ENCODE measurements around the gene TECPR2. TPM values are rescaled to one million over a fixed set of nuclear protein-coding genes. Genes with fewer than 3 reads are reported as not detected.

The TECPR2 gene
- total and polyA plus RNA-seq, 4 experiments from 2014 or later = 0.89 to 12.6 (median 7.8) TPM

GRCh38 chr14:102510616-102511520, 148.1 kb downstream of the TECPR2 start:
- peaks cover 0 to 2% of the 10 kb centered on the region in 2 donors for H3K27me3 Mint-ChIP-seq
- intact Hi-C loops (cut with micrococcal nuclease) = no loop called here
- H3K4me1 Mint-ChIP-seq = peaks cover 1 to 20% (median 10%) of the 10 kb centered on the region in 4 donors
- H3K27ac ChIP-seq (ENCODE audit: low read depth, low read length) = peak overlapping the region; percentile 44
- peaks cover 13% of the 10 kb centered on the region for H3K4me1 ChIP-seq (ENCODE audit: insufficient read depth, low read length)
- DNase-seq = no peak
- H3K9me3 ChIP-seq (ENCODE audit: control insufficient read depth in 1 of 2, low read length in 2 of 2) = no peaks in the 10 kb centered on the region
- H3K9me3 Mint-ChIP-seq = peaks cover 0 to 4% (median 0%) of the 10 kb centered on the region in 8 donors
- peak overlapping the region; percentile 85 to 89 (median 86) for H3K4me3 Mint-ChIP-seq
- H3K36me3 ChIP-seq (ENCODE audit: insufficient read depth, low read length) = no peaks in the 10 kb centered on the region
- CTCF ChIA-PET (ENCODE audit: partially characterized antibody) = interaction anchor here (1.1 to 2.2 kb wide), 3 partner anchors 14 to 194 kb away, joined by 3 to 13 read pairs (median 8); no protein-coding TSS in a partner anchor
- POLR2A ChIA-PET (ENCODE audit: partially characterized antibody) = interaction anchor here (0.5 kb wide), 1 partner anchor 11 kb away, joined by 3 read pairs; no protein-coding TSS in a partner anchor
- H3K4me3 ChIP-seq (ENCODE audit: low read length in 2 of 2) = peak overlapping the region; percentile 57 to 68
- no peaks in the 10 kb centered on the region for H3K27me3 ChIP-seq (ENCODE audit: insufficient read depth, low read length)
- no peaks in the 10 kb centered on the region for H3K36me3 Mint-ChIP-seq
- H3K27ac Mint-ChIP-seq = peak overlapping the region in 4 of 7 donors; percentile 32 to 79 (median 58)

- Mint-ChIP-seq H3K9me3 (peaks cover 0 to 4% (median 0%) of the 10 kb centered on the region in 8 donors), H3K36me3 (no peaks in the 10 kb centered on the region), H3K27me3 (peaks cover 2 to 3% of the 10 kb centered on the region in 2 donors), H3K4me3 (peak overlapping the region in 7 of 8 donors; percentile 11 to 85 (median 45)), H3K27ac (peak overlapping the region in 1 of 7 donors; percentile 48), H3K4me1 (peaks cover 4 to 25% (median 14%) of the 10 kb centered on the region in 4 donors)
- POLR2A ChIA-PET (ENCODE audit: partially characterized antibody) = no interaction called here
- Histone ChIP-seq H3K9me3 (ENCODE audit: control insufficient read depth in 1 of 2, low read length in 2 of 2) (no peaks in the 10 kb centered on the region), H3K27ac (ENCODE audit: low read depth, low read length) (no peak overlapping the region), H3K36me3 (ENCODE audit: insufficient read depth, low read length) (no peaks in the 10 kb centered on the region), H3K4me1 (ENCODE audit: insufficient read depth, low read length) (peaks cover 17% of the 10 kb centered on the region), H3K4me3 (ENCODE audit: low read length in 2 of 2) (no peak overlapping the region), H3K27me3 (ENCODE audit: insufficient read depth, low read length) (no peaks in the 10 kb centered on the region)
- intact Hi-C loops (cut with micrococcal nuclease) = no loop called here
- CTCF ChIA-PET (ENCODE audit: partially characterized antibody) = interaction anchor here (0.8 to 2.2 kb wide), 3 partner anchors 14 to 83 kb away, joined by 4 to 13 read pairs (median 8); no protein-coding TSS in a partner anchor
- DNase-seq = no peak
These were observed 148.8 kb downstream of the TECPR2 start for GRCh38 chr14:102511538-102511937.

GRCh38 chr14:102512793-102513300, 150.1 kb downstream of the TECPR2 start:
- Histone ChIP-seq H3K9me3 (ENCODE audit: control insufficient read depth in 1 of 2, low read length in 2 of 2) (no peaks in the 10 kb centered on the region), H3K27me3 (ENCODE audit: insufficient read depth, low read length) (no peaks in the 10 kb centered on the region), H3K4me1 (ENCODE audit: insufficient read depth, low read length) (peaks cover 22% of the 10 kb centered on the region), H3K36me3 (ENCODE audit: insufficient read depth, low read length) (no peaks in the 10 kb centered on the region), H3K27ac (ENCODE audit: low read depth, low read length) (no peak overlapping the region), H3K4me3 (ENCODE audit: low read length in 2 of 2) (no peak overlapping the region)
- Mint-ChIP-seq H3K4me1 (peaks cover 4 to 25% (median 16%) of the 10 kb centered on the region in 4 donors), H3K27me3 (peaks cover 2 to 3% of the 10 kb centered on the region in 2 donors), H3K4me3 (peak overlapping the region in 1 of 8 donors; percentile 46), H3K9me3 (peaks cover 0 to 4% (median 0%) of the 10 kb centered on the region in 8 donors), H3K27ac (no peak overlapping the region), H3K36me3 (no peaks in the 10 kb centered on the region)
- DNase-seq = no peak
- intact Hi-C loops (cut with micrococcal nuclease) = no loop called here
- CTCF ChIA-PET (ENCODE audit: partially characterized antibody) = no interaction called here
- POLR2A ChIA-PET (ENCODE audit: partially characterized antibody) = no interaction called here

GRCh38 chr14:102513899-102514772, 151.4 kb downstream of the TECPR2 start:
- H3K4me1 ChIP-seq (ENCODE audit: insufficient read depth, low read length) = peaks cover 22% of the 10 kb centered on the region
- POLR2A ChIA-PET (ENCODE audit: partially characterized antibody) = interaction anchor here (0.9 kb wide), 1 partner anchor 14 kb away, joined by 3 read pairs; no protein-coding TSS in a partner anchor

GRCh38 chr14:102514987-102515733, 152.4 kb downstream of the TECPR2 start:
- POLR2A ChIA-PET (ENCODE audit: partially characterized antibody) = interaction anchor here (0.9 to 2.1 kb wide), 3 partner anchors 13 to 77 kb away, joined by 3 to 6 read pairs (median 4); no protein-coding TSS in a partner anchor

More at GRCh38 chr14:102513899-102514772, 151.4 kb downstream of the TECPR2 start:
- CTCF ChIA-PET (ENCODE audit: partially characterized antibody) = interaction anchor here (0.6 to 12.2 kb wide), 6 partner anchors 12 to 554 kb away, joined by 3 to 252 read pairs (median 4); no protein-coding TSS in a partner anchor
- H3K27me3 ChIP-seq (ENCODE audit: insufficient read depth, low read length) = no peaks in the 10 kb centered on the region
- no peak overlapping the region for H3K4me3 ChIP-seq (ENCODE audit: low read length in 2 of 2)
- no peak overlapping the region for H3K27ac ChIP-seq (ENCODE audit: low read depth, low read length)
- intact Hi-C loops (cut with micrococcal nuclease) = no loop called here
- no peaks in the 10 kb centered on the region for H3K9me3 ChIP-seq (ENCODE audit: control insufficient read depth in 1 of 2, low read length in 2 of 2)
- no peak for DNase-seq
- H3K36me3 ChIP-seq (ENCODE audit: insufficient read depth, low read length) = no peaks in the 10 kb centered on the region
- H3K4me1 Mint-ChIP-seq = peaks cover 4 to 22% (median 11%) of the 10 kb centered on the region in 4 donors
- peak overlapping the region in 1 of 8 donors; percentile 39 for H3K4me3 Mint-ChIP-seq
- H3K27ac Mint-ChIP-seq = no peak overlapping the region
- peaks cover 2 to 3% of the 10 kb centered on the region in 2 donors for H3K27me3 Mint-ChIP-seq
- H3K9me3 Mint-ChIP-seq = peaks cover 0 to 4% (median 0%) of the 10 kb centered on the region in 8 donors
- no peaks in the 10 kb centered on the region for H3K36me3 Mint-ChIP-seq

More at GRCh38 chr14:102514987-102515733, 152.4 kb downstream of the TECPR2 start:
- H3K27ac ChIP-seq (ENCODE audit: low read depth, low read length) = no peak overlapping the region
- H3K27ac Mint-ChIP-seq = no peak overlapping the region
- no peaks in the 10 kb centered on the region for H3K36me3 Mint-ChIP-seq
- peaks cover 4 to 21% (median 11%) of the 10 kb centered on the region in 4 donors for H3K4me1 Mint-ChIP-seq
- DNase-seq = no peak
- H3K9me3 Mint-ChIP-seq = peaks cover 0 to 4% (median 0%) of the 10 kb centered on the region in 8 donors
- peak overlapping the region in 2 of 8 donors; percentile 29 to 54 for H3K4me3 Mint-ChIP-seq
- CTCF ChIA-PET (ENCODE audit: partially characterized antibody) = interaction anchor here (0.8 to 12.2 kb wide), 11 partner anchors 10 to 555 kb away, joined by 3 to 252 read pairs (median 4); no protein-coding TSS in a partner anchor
- H3K4me1 ChIP-seq (ENCODE audit: insufficient read depth, low read length) = peaks cover 20% of the 10 kb centered on the region
- no peaks in the 10 kb centered on the region for H3K36me3 ChIP-seq (ENCODE audit: insufficient read depth, low read length)
- H3K27me3 ChIP-seq (ENCODE audit: insufficient read depth, low read length) = no peaks in the 10 kb centered on the region
- H3K9me3 ChIP-seq (ENCODE audit: control insufficient read depth in 1 of 2, low read length in 2 of 2) = no peaks in the 10 kb centered on the region
- H3K27me3 Mint-ChIP-seq = peaks cover 2 to 3% of the 10 kb centered on the region in 2 donors
- no peak overlapping the region for H3K4me3 ChIP-seq (ENCODE audit: low read length in 2 of 2)
- intact Hi-C loops (cut with micrococcal nuclease) = loop anchor here (5.0 kb wide), 2 partner anchors 198 to 553 kb away; partner anchors contain the start of genes DYNC1H1 and ZNF839
